Central memory CD4-positive, alpha-beta T cell (primary cell): ENCODE measurements around the gene NAA80.
A peak's percentile ranks its signal among the peaks of the same experiment; 100 is the strongest.

Experiments used
- DNase-seq: peaks from one replicate; pipeline ENCODE4 v3.0.0; 2022

Gene NAA80

DNA sequence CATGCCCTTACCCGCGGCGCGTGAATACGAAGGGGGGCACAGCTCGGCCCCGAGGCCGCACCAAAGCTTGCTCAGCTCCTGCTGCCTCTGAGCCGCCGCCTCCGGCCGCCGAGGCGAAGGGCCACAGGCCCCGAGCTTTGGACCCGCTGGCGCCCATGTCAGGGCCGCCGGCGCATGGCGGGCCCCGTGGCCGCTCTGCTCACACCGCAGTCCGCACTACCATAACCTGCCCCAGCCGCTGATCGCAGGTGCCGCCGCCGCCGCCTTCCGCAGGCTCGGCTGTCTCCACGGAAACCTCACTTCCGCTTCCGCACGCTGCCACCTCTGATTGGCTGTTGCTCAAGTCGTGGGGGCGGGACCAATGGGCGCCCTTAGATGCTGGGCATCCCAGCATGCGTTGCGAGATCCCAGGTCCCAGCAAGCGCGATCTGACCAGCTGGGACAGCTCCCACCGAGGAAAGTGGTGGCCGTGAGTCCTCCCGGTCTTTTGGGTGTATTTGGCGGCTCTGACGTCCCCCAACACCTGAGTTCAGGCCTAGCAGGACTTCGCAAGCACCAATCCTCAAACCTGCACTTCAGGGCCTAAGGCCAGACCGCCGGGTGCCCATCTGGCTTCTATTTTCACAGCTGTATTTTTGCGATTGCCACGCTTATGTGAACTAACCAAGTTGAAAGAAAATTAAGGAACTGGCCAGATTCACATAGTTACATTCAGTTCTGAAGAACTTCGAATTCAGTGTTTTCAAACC is 28.9 kb upstream of the NAA80 start, which contains the start of gene TUSC2:
Gene TUSC2 (minus strand): TSS at position 281 of the 749 bp plus-strand sequence. CDS start 124 bp downstream, at position 157.
- peak; percentile 91 for DNase-seq

GRCh38 chr3:50327129-50327528 is 27.9 kb upstream of the NAA80 start:
- DNase-seq: no peak

DNA sequence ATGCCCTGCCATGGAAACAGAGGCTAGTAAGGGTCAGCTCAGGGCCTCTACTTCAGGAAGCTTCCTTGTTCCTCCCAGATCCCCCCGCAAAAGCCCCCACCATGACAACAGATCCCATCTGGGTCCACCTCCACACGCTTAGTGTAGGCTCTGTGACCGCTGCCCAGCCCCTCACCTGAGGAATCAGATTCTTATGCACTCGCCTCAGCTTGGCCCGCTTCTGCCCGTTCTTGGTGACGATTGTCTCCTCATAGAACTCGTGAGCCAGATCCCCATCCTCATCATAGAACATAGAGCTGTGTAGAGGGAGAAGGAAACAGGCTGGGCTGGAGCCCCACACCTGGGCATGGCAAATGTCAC is 27.0 kb upstream of the NAA80 start:
- DNase-seq: no peak

GRCh38 chr3:50325497-50326181 is 26.4 kb upstream of the NAA80 start:
- no peak for DNase-seq

GRCh38 chr3:50325113-50325480 is 25.9 kb upstream of the NAA80 start:
- DNase-seq: no peak

GRCh38 chr3:50324351-50325112 is 25.3 kb upstream of the NAA80 start:
- peak; percentile 41 for DNase-seq

GRCh38 chr3:50323614-50324199 is 24.5 kb upstream of the NAA80 start:
- no peak for DNase-seq

- DNase-seq: no peak
These were observed 23.9 kb upstream of the NAA80 start for GRCh38 chr3:50323092-50323600.

- DNase-seq: no peak
These were observed 23.3 kb upstream of the NAA80 start, which contains the start of gene HYAL2 for GRCh38 chr3:50322386-50323091. Gene HYAL2, minus strand, starts transcription at chr3:50322745. Its CDS starts 2,256 bp downstream, at chr3:50320489.

DNA sequence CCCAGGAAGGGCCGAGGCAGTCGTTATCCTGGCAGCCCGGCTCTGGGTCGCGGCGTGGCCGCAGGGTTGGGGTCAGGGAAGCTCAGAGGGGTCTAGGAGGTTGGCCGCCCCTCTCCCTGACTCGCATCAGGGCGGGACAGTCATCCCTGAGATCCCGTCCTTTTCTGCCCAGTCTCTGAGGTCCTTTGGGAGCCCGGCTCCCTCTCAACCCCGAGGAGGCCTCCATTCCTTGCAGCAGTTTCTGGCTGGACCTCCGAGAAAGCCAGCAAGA is 22.8 kb upstream of the NAA80 start:
- DNase-seq: no peak

- peak; percentile 77 for DNase-seq
These were observed 22.3 kb upstream of the NAA80 start for GRCh38 chr3:50321336-50322114.

GRCh38 chr3:50320853-50321335 is 21.7 kb upstream of the NAA80 start:
- DNase-seq: no peak

GRCh38 chr3:50319894-50320625 is 20.9 kb upstream of the NAA80 start:
- no peak for DNase-seq

GRCh38 chr3:50319181-50319893 is 20.1 kb upstream of the NAA80 start:
- DNase-seq: no peak

GRCh38 chr3:50318615-50319014 is 19.4 kb upstream of the NAA80 start:
- DNase-seq: no peak

DNA sequence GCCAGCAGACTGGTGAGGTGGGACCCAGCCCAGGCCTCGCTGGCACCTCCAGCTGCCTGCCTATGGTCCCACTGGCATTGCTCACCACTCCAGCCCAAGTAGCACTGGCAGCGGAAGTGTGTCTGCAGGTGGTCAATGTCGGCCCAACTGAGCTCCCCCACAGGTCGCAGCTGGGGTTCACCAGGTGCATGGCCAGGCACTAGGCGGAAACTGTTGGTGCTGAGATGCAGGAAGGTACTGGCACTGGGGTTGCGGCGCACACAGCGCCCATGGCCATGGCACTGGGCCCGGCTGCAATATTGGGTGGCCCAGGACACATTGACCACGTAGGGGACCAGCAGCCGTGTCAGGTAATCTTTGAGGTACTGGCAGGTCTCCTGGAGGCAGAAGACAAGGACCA is 19.0 kb upstream of the NAA80 start:
- no peak for DNase-seq

- no peak for DNase-seq
These were observed 18.1 kb upstream of the NAA80 start for GRCh38 chr3:50317300-50317699.

DNA sequence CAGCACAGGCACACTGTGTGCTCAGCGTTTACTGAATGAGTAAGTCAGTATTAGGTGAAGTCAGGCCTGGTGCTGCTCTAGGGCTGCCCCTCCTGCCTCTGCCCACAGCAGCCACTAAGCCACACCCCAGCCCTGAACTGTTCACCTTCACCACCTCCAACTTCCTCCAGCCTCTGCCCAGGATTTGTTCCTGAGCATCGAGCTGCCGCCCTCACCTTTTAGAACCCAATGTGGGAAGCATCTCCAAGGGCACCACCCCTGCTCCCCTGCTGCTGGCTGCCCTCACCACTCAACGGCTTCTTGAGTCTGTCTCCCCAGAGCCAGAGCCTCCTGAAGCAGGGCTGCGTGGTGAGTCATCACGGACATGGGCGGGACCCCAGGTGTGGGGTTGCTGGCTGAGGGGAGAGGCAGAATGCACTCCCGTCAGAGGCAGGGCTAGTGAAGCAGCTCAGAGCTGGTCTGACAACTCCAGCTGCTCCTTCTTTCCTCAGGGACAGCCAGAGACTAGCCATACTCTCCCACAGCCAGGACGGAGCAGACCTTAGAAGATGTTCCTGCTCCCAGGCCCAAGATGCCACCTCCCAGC is 17.5 kb upstream of the NAA80 start:
- peak; percentile 73 for DNase-seq

DNA sequence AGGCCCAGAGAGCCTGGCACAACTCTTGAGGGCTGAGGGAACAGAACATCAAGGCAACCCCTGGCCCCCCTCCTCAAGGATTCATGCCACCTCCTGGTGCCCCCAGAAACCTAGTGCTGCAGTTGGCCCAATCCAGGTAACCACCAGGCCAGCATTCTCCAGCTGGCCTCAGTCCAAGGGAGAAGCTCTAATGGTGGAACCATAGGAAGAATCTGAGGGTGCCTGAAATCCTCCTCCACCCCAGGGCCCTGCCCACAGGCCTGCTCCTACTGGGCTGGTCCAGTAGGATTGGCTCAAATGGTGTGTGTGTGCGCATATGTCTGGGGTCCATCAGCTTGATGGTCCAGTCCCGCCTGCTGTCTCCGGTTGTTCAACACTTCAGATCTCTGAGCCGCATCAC is 15.6 kb upstream of the NAA80 start:
- no peak for DNase-seq

- no peak for DNase-seq
These were observed 15.1 kb upstream of the NAA80 start for GRCh38 chr3:50314342-50314741.
